Stomach smooth muscle (tissue), 2 donors: Measurements from ENCODE around the gene ELOVL3.

ENCODE experiments used
- H3K27ac ChIP-seq: one replicate; pipeline ENCODE4 v1.7.0; 2013; ENCODE audit warnings: mild to moderate bottlenecking, low read length, inconsistent platforms
- H3K27me3 ChIP-seq, 2 donors: one replicate each; pipeline ENCODE4 v1.7.0; 2013; ENCODE audit warnings: low read length in 2 of 2; ENCODE audit not compliant: insufficient read depth in 2 of 2, control insufficient read depth in 1 of 2
- H3K36me3 ChIP-seq, 2 donors: one replicate each; pipeline ENCODE4 v1.7.0; 2013; ENCODE audit warnings: low read length in 2 of 2; ENCODE audit not compliant: control insufficient read depth in 2 of 2, insufficient read depth in 2 of 2
- H3K4me1 ChIP-seq: one replicate; pipeline ENCODE4 v1.7.0; 2013; ENCODE audit warnings: low read length; ENCODE audit not compliant: control insufficient read depth, insufficient read depth
- H3K4me3 ChIP-seq, 2 donors: one replicate each; pipeline ENCODE4 v1.7.0; 2013; ENCODE audit warnings: low read length in 2 of 2
- H3K9ac ChIP-seq, 2 donors: one replicate each; pipeline ENCODE4 v1.7.0; 2013; ENCODE audit warnings: low read length in 2 of 2, mild to moderate bottlenecking in 1 of 2
- H3K9me3 ChIP-seq, 2 donors: one replicate each; pipeline ENCODE4 v1.7.0; 2013; ENCODE audit warnings: low read length in 2 of 2; ENCODE audit not compliant: control insufficient read depth in 2 of 2
- donor health status: healthy.
- donor health status: Pancreatic carcinoma.

The ELOVL3 gene

GRCh38 chr10:102254426-102254825, 28.3 kb downstream of the ELOVL3 start:
- H3K9me3 ChIP-seq = no peaks in the 10 kb centered on the region
- no peak overlapping the region for H3K27ac ChIP-seq
- H3K27me3 ChIP-seq = no peaks in the 10 kb centered on the region
- no peaks in the 10 kb centered on the region for H3K4me1 ChIP-seq
- peaks cover 4 to 5% of the 10 kb centered on the region in 2 donors for H3K36me3 ChIP-seq
- no peak overlapping the region for H3K9ac ChIP-seq
- no peak overlapping the region for H3K4me3 ChIP-seq

- Histone ChIP-seq H3K27ac (no peak overlapping the region), H3K27me3 (no peaks in the 10 kb centered on the region), H3K9me3 (no peaks in the 10 kb centered on the region), H3K4me1 (no peaks in the 10 kb centered on the region), H3K9ac (no peak overlapping the region), H3K4me3 (no peak overlapping the region), H3K36me3 (peaks cover 4 to 7% of the 10 kb centered on the region in 2 donors)
Measured at GRCh38 chr10:102255404-102255803, 29.3 kb downstream of the ELOVL3 start.

GRCh38 chr10:102261196-102261595, 35.1 kb downstream of the ELOVL3 start:
- Histone ChIP-seq H3K9me3 (no peaks in the 10 kb centered on the region), H3K4me3 (no peak overlapping the region), H3K4me1 (no peaks in the 10 kb centered on the region), H3K9ac (no peak overlapping the region), H3K27me3 (no peaks in the 10 kb centered on the region), H3K36me3 (peaks cover 10 to 20% of the 10 kb centered on the region in 2 donors), H3K27ac (no peak overlapping the region)

GRCh38 chr10:102261842-102262241, 35.7 kb downstream of the ELOVL3 start:
- Histone ChIP-seq H3K36me3 (peaks cover 10 to 20% of the 10 kb centered on the region in 2 donors), H3K27me3 (no peaks in the 10 kb centered on the region), H3K27ac (no peak overlapping the region), H3K9me3 (no peaks in the 10 kb centered on the region), H3K9ac (no peak overlapping the region), H3K4me3 (no peak overlapping the region), H3K4me1 (peaks cover 2% of the 10 kb centered on the region)

GRCh38 chr10:102262744-102263370, 36.8 kb downstream of the ELOVL3 start:
- H3K36me3 ChIP-seq = peaks cover 9 to 20% of the 10 kb centered on the region in 2 donors
- no peaks in the 10 kb centered on the region for H3K9me3 ChIP-seq
- no peak overlapping the region for H3K9ac ChIP-seq
- no peaks in the 10 kb centered on the region for H3K27me3 ChIP-seq
- no peak overlapping the region for H3K4me3 ChIP-seq
- no peak overlapping the region for H3K27ac ChIP-seq
- peaks cover 2% of the 10 kb centered on the region for H3K4me1 ChIP-seq

GRCh38 chr10:102264371-102264770, 38.3 kb downstream of the ELOVL3 start:
- H3K9ac ChIP-seq = no peak overlapping the region
- H3K27ac ChIP-seq = no peak overlapping the region
- no peaks in the 10 kb centered on the region for H3K9me3 ChIP-seq
- H3K36me3 ChIP-seq = peaks cover 12 to 16% of the 10 kb centered on the region in 2 donors
- H3K27me3 ChIP-seq = no peaks in the 10 kb centered on the region
- H3K4me3 ChIP-seq = no peak overlapping the region
- peaks cover 5% of the 10 kb centered on the region for H3K4me1 ChIP-seq

- H3K4me1 ChIP-seq = peaks cover 5% of the 10 kb centered on the region
- H3K36me3 ChIP-seq = peaks cover 6 to 9% of the 10 kb centered on the region in 2 donors
- H3K27ac ChIP-seq = no peak overlapping the region
- H3K4me3 ChIP-seq = no peak overlapping the region
- no peak overlapping the region for H3K9ac ChIP-seq
- H3K27me3 ChIP-seq = no peaks in the 10 kb centered on the region
- H3K9me3 ChIP-seq = no peaks in the 10 kb centered on the region
Measured at GRCh38 chr10:102266670-102267069, 40.6 kb downstream of the ELOVL3 start.

- H3K9ac ChIP-seq = no peak overlapping the region
- H3K4me1 ChIP-seq = peaks cover 5% of the 10 kb centered on the region
- no peaks in the 10 kb centered on the region for H3K9me3 ChIP-seq
- peaks cover 2 to 5% of the 10 kb centered on the region in 2 donors for H3K36me3 ChIP-seq
- H3K27ac ChIP-seq = no peak overlapping the region
- no peaks in the 10 kb centered on the region for H3K27me3 ChIP-seq
- no peak overlapping the region for H3K4me3 ChIP-seq
Measured at GRCh38 chr10:102267748-102268147, 41.6 kb downstream of the ELOVL3 start.

GRCh38 chr10:102268375-102268888, 42.3 kb downstream of the ELOVL3 start:
- no peaks in the 10 kb centered on the region for H3K9me3 ChIP-seq
- no peaks in the 10 kb centered on the region for H3K27me3 ChIP-seq
- H3K4me3 ChIP-seq = peak overlapping the region in 1 of 2 donors; percentile 34
- H3K4me1 ChIP-seq = peaks cover 5% of the 10 kb centered on the region
- H3K36me3 ChIP-seq = peaks cover 0 to 5% of the 10 kb centered on the region in 2 donors
- H3K27ac ChIP-seq = no peak overlapping the region
- peak overlapping the region in 1 of 2 donors; percentile 10 for H3K9ac ChIP-seq

GRCh38 chr10:102269017-102269416, 42.9 kb downstream of the ELOVL3 start:
- Histone ChIP-seq H3K27me3 (no peaks in the 10 kb centered on the region), H3K4me1 (peaks cover 5% of the 10 kb centered on the region), H3K4me3 (no peak overlapping the region), H3K9me3 (no peaks in the 10 kb centered on the region), H3K9ac (no peak overlapping the region), H3K36me3 (peaks cover 0 to 5% of the 10 kb centered on the region in 2 donors), H3K27ac (no peak overlapping the region)

- H3K4me1 ChIP-seq = no peaks in the 10 kb centered on the region
- H3K4me3 ChIP-seq = no peak overlapping the region
- H3K9me3 ChIP-seq = no peaks in the 10 kb centered on the region
- no peak overlapping the region for H3K27ac ChIP-seq
- no peaks in the 10 kb centered on the region for H3K27me3 ChIP-seq
- no peak overlapping the region for H3K9ac ChIP-seq
- H3K36me3 ChIP-seq = peaks cover 0 to 1% of the 10 kb centered on the region in 2 donors
Measured at GRCh38 chr10:102274062-102274461, 48.0 kb downstream of the ELOVL3 start.
